Mucosa of gallbladder (tissue), 1 donor: Measurements from ENCODE around the gene SNAI3. TPM values are rescaled to one million over a fixed set of nuclear protein-coding genes. Genes with fewer than 3 reads are reported as not detected.

Experiments
- DNase-seq: peaks from one replicate; pipeline ENCODE4 v3.0.0-alpha.2; 2020; ENCODE audit warnings: low spot score
- total RNA-seq: library from RNA; stranded (reverse); gene quantifications from one replicate; pipeline ENCODE4 v1.2.1, GENCODE V29; 2021
- donor health status: DM: no; HTN: no; CAD: no.

Gene SNAI3
- total RNA-seq, 1 donor from 2014 or later: 1.9 TPM

GRCh38 chr16:88634994-88635670, 51.2 kb downstream of the SNAI3 start:
- no peak for DNase-seq

DNA sequence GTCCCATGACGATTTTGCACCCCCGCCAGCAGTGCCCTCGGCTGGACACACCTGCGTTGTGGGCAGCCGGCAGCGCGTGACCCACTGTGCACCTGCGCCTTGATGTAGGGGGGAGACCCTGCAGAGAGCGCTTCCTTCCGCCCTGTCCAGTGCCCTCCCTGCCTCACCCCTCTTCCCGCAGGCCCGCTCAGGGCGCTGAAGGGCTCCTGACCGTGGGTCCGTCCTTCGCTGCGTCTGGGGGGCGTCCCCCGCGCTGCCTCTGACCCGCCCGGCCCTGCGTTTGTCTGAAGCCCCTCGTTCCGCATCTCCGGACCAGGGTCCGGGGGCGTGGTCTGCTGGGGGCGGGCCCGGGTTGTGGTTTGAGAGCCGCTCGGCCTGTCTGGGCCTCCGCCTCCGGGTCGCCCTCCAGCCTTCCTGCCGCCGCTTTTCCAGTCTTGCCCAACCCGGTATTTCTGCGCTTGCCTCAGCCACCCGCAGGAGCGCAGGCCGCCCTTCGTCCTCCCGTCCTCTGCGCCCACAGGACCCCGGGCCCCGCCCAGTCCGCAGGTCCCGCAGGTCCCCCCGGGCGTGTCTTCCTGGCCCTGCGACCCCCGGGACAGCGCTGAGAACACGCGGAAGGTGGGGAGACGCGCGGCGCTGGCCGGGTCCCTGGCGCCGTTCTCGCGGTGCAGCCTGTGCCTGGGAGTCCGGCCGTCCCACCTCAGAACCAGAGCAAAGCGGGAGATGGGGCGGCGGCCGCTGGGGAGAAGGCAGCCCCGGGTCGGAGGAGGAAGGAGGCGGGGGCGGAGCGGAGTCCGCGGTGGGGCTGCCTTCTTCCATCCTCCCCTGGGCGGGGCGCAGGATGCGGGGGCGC, 51.9 kb downstream of the SNAI3 start:
- no peak for DNase-seq

DNA sequence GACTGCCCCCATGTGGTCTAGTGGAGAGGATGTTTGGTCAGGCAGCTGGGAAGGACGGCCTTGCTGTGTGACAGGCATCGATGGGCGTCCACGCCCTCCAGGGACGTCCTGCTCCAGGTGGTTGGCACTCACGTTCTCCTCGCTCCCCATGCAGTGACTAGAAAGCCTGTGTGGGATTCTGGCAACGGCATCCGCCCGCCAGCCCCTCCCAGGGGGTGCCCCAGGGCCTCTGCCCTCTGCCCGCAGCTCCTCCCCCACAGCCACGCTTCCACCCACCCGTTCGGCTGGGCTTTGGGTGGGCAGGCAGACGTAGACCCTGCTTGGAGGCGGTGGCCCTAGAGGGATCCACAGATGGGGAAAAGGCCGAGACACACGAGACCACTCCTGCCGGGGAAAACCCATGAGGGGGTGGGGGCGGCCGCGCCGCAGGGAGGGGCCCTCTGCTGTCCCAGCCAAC, 52.6 kb downstream of the SNAI3 start:
- no peak for DNase-seq

GRCh38 chr16:88632587-88632930, 53.7 kb downstream of the SNAI3 start:
- DNase-seq: no peak

DNA sequence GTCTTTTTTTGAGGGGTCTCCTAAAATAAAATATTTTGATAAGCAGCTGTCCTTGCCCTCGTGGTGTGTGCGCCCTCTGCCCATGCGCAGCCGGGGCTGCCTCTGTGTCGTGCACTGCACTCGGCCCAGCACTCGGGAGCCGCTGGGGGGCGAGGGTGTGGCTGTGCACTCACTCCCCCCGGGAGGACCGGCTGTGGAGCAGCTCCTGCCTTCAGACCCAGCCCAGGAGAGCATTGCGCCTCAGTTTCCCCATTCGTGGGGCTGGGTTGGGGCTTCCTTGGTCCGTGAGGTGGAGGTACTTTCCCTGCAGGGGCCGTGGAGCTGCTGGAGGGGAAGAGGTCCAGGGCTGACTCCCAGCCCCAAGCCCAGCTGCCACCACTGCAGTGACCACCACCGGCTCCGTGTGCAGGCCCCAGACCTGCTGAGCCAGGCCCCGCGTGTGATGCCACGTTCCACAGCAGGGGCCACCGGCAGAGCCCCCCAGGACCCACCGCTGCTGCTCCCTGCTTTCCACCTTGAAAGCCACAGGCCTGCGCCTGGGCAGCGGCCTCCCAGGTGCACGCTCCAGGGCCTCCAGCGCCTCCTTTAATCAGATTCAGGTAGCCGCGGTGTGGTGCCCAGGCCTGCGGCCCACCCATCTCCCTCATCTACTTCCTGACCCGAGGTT, 54.3 kb downstream of the SNAI3 start:
- DNase-seq: no peak

- DNase-seq: no peak
Observed at GRCh38 chr16:88631384-88631783, 54.9 kb downstream of the SNAI3 start.

DNA sequence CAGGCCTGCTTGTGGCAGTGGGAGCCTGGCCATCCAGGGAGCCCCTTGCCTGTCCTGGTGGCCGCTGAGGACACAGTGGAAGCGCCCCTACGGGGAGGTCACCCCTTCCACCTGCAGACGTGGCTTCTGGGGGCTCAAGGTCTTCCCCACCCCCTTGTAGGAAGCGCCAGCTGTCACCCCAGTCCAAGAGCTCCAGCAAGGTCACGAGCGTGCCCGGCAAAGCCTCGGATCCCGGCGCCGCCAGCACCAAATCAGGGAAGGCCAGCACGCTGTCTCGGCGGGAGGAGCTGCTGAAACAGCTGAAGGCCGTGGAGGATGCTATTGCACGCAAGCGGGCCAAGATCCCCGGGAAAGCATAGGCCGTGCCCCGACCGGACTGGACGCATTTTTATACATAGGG, 55.4 kb downstream of the SNAI3 start:
- DNase-seq: no peak

DNA sequence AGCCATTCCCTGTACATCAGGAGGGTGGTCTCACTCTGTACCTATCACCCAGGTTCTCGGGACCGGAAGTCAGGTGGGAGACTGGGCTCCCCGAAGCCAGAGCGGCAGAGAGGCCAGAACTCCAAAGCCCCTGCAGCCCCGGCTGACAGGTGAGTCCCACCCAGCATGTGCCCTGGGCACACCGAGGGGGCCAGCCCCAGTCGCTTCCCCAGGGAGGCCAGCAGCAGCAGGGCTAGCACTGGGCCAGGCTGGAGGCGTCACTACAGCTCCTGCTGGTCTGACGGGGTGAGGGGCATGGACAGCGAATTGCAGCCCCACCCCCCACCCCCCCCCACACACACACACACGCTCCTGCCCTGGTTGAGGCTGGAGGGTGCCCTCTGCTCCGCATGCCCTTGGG, 55.9 kb downstream of the SNAI3 start:
- no peak for DNase-seq

- DNase-seq: no peak
Observed at GRCh38 chr16:88629835-88630234, 56.5 kb downstream of the SNAI3 start.

- no peak for DNase-seq
Observed at GRCh38 chr16:88628512-88628974, 57.8 kb downstream of the SNAI3 start.

Other genes starting within 250 kb of the SNAI3 start
- gene ZFPM1, start 233.2 kb downstream of the SNAI3 start, total RNA-seq: 72.0 TPM
- 43.4 TPM for gene ZC3H18, start 116.1 kb downstream of the SNAI3 start, total RNA-seq
- not detected for gene IL17C, start 47.9 kb downstream of the SNAI3 start, total RNA-seq
- 271 TPM for gene CYBA, start 35.5 kb downstream of the SNAI3 start, total RNA-seq
- gene MVD, start 23.4 kb downstream of the SNAI3 start, total RNA-seq: 126 TPM
- 28.4 TPM for gene RNF166, start 19.9 kb upstream of the SNAI3 start, total RNA-seq
- gene CTU2, start 20.0 kb upstream of the SNAI3 start, total RNA-seq: 15.0 TPM
- gene PIEZO1, start 98.7 kb upstream of the SNAI3 start, total RNA-seq: 108 TPM
- 3.2 TPM for gene CDT1, start 117.3 kb upstream of the SNAI3 start, total RNA-seq
- gene APRT, start 125.4 kb upstream of the SNAI3 start, total RNA-seq: 104 TPM
- 56.1 TPM for gene GALNS, start 170.4 kb upstream of the SNAI3 start, total RNA-seq
- gene TRAPPC2L, start 170.6 kb upstream of the SNAI3 start, total RNA-seq: 53.8 TPM
- not detected for gene PABPN1L, start 180.2 kb upstream of the SNAI3 start, total RNA-seq